GM21367 (cell line): ENCODE measurements around the gene PRAMEF27.
"Not testable (repeated sequence)": the region's sequence is repeated elsewhere in the genome, so short reads cannot be mapped to it uniquely, and the experiment has no call there.

ENCODE experiments used
- ATAC-seq: cut with Tn5 transposase; IDR thresholded peaks from one replicate; pipeline ENCODE4 v1.9.1; 2021; ENCODE audit not compliant: unreplicated experiment

PRAMEF27 gene

GRCh38 chr1:13056475-13056874 lies at the start of gene PRAMEF27:
TSS of gene PRAMEF27 (minus strand) at chr1:13056575. CDS start at chr1:13053659, 2,916 bp downstream.
- not testable (repeated sequence) for ATAC-seq

DNA sequence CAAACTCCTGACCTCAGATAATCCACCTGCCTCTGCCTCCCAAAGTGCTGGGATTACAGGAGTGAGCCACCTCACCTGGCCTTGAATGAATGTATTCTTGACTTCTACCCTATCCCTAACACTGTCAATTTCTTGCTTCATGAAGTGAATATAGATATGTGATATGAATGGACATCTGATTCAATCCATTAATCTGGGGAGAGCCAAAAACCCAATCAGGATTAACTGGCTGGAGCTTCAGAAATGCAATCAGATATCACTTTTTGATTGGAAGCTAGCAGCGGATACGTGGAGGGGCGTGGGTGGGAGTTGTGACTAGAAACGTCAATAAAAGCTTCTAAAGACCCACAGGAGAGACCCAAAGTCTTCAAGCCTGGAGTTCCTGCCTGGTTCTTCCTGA lies 14.1 kb upstream of the PRAMEF27 start, which contains the start of gene PRAMEF25:
TSS of gene PRAMEF25 (plus strand) at position 301 of the 400 bp plus-strand sequence. CDS start 2,920 bp downstream, outside the sequence.
- ATAC-seq: not testable (repeated sequence)

GRCh38 chr1:13019846-13020245 lies 36.5 kb downstream of the PRAMEF27 start:
- ATAC-seq: not testable (repeated sequence)

GRCh38 chr1:13011932-13012331 lies 44.4 kb downstream of the PRAMEF27 start:
- ATAC-seq: not testable (repeated sequence)

GRCh38 chr1:13009348-13009747 lies 47.0 kb downstream of the PRAMEF27 start:
- ATAC-seq: not testable (repeated sequence)

DNA sequence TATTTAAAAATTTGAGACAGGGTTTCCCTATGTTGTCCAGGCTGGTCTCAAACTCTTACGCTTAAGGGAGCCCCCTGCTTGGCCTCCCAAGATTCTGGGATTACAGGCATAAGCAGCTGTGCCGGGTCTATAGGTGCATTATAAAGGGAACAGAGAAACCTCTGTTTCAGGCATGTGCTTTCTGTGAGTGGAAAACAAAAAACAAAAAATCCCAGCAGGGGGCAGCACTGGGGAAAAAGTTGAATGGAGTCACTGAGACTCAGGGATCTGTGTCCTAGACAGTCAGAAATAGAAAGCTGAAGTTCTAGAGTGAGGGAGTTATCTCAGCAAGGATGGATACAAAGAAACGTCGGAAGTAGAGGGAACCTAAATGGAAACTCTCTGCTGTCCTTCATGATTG lies 50.6 kb downstream of the PRAMEF27 start:
- ATAC-seq: not testable (repeated sequence)
